ENCODE data around the gene TBC1D2.
A peak's percentile ranks its signal among the peaks of the same experiment; 100 is the strongest.

Gene TBC1D2

DNA sequence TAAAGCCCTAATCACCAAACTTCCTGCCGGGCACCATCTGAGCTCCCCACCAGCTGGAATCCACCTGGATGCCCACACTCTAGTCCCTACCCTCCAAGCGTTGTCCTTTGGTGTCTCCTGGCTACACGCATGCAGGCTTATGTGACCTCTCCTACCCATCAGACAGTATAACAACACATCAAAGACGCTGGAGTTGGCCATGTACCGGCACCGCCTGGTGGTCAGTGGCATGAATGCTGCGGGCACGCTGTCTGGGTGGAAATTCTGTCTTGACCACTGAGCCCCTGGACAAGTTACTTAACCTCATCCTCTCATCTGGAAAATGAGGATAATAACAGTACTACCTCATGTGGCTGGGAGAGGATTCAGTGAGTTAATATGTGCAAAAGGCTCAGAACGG, 39.6 kb downstream of the TBC1D2 start:
- DNase-seq (ENCODE audit: low spot score): peak; percentile 16

DNA sequence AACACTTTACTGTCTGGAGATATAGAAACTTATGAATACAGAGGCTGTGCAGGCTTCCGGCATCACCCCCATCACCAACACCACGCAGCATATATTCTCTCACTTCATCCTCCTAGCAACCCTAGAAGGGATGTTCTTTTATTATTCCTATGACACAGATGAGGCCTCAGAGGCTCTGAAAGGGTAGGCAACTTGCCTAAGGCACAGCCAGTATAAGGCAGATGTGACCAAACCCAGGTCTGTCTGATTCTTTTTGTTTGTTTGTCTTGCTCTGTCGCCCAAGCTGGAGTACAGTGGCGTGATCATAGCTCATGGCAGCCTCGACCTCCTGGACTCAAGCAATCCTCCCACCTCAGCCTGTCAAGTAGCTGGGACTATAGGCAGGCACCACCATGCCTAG, 40.2 kb downstream of the TBC1D2 start:
- no peak for DNase-seq (ENCODE audit: low spot score)

- DNase-seq (ENCODE audit: low spot score): no peak
Measured at GRCh38 chr9:98214811-98215210, 40.6 kb downstream of the TBC1D2 start.

GRCh38 chr9:98211260-98211659, 44.2 kb downstream of the TBC1D2 start:
- DNase-seq (ENCODE audit: low spot score): no peak

GRCh38 chr9:98210435-98210834, 45.0 kb downstream of the TBC1D2 start:
- DNase-seq (ENCODE audit: low spot score): no peak

- DNase-seq (ENCODE audit: low spot score): no peak
Measured at GRCh38 chr9:98209530-98209929, 45.9 kb downstream of the TBC1D2 start.

DNA sequence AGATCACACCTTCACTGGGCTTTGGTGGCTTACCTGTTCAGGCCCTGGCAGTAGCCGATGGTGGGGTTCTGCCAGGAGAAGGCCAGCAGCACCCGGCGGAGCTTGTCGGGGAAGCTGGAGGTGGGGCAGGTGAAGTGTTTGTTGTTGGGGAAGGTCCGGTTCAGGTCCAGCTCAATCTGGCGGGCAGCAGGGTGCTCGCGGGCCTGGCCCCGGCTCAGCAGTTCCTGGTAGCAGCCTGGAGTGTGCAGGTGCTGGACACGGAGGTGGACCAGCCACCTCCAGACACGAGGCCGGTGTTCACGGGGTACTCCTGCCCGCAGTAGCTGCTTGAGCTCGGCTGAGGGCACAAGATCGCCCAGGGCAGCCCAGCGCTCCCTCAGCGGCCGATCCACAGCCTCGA, 46.8 kb downstream of the TBC1D2 start:
- no peak for DNase-seq (ENCODE audit: low spot score)

GRCh38 chr9:98207606-98208005, 47.8 kb downstream of the TBC1D2 start:
- DNase-seq (ENCODE audit: low spot score): no peak

GRCh38 chr9:98206754-98207153, 48.7 kb downstream of the TBC1D2 start:
- no peak for DNase-seq (ENCODE audit: low spot score)

- DNase-seq (ENCODE audit: low spot score): no peak
Measured at GRCh38 chr9:98204692-98205091, 50.8 kb downstream of the TBC1D2 start.

GRCh38 chr9:98203153-98203552, 52.3 kb downstream of the TBC1D2 start:
- DNase-seq (ENCODE audit: low spot score): no peak

DNA sequence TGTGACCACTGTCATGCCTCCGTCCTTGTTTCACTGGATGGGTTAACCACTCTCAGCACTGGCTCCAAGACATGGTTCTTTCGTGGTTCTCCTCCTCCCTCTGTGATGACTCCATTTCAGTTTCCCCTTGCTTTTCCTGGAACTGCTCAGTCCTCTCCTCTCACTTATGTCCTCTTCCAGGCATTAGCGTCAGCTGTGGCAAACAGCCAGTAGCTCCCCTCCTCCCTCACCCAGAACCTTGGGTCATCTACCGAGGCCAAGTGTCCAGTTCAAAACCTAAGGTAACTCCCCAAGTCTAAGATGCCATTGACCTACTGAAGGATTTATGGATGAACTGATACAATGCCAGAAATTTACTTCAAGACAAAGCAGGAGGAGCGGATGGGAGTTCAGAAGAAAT, 53.2 kb downstream of the TBC1D2 start:
- DNase-seq (ENCODE audit: low spot score): no peak

GRCh38 chr9:98201749-98202148, 53.7 kb downstream of the TBC1D2 start:
- DNase-seq (ENCODE audit: low spot score): no peak

DNA sequence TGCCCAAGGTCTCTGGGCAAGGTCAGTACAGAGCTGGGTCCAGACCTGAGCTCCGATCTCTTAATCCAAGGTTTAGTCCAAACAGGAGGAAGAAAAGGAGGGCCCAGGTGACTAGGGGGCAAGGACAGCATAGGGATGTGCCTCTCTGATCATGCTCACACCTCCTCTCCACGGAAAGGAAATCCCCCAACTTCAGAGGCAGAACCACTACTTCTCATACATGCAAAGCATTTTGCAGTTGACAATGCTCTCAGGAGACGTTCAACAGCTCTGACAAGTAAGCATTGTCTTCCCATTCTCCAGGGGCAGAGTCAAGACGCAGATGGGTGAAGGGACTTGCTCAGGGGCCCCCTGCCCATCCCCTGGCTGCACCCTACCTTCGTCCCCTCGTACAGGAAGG, 54.3 kb downstream of the TBC1D2 start:
- no peak for DNase-seq (ENCODE audit: low spot score)

DNA sequence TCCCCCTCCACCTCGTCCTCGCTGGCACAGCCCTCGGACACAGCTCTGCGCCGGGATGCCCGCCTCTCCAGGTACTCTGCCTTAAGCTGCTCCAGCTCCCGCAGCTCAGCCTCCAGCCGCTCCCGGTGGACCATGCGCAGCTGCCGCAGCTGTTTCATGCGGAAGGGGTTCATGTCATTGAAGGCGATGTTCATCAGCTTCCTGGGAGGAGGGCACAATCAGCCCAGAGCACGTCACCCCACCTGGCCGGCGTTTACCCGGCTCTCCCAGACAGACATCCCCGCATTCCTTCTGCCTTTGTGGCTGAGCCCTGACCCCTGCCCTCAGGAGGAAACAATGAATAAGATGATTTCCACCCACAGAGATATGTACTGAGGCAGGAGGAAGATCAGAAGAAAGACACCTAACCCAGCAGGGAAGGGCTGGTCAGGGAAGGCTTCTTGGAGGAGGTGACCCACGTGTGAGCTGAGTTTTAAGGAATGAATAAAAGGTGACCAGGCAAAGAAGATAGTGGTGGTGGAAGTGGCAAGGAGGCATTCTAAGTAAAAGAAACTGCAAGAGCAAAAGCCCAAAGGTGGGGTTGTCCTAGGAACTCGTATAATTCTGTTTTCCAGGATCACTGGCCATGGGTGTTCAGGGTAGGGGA, 55.9 kb downstream of the TBC1D2 start:
- DNase-seq (ENCODE audit: low spot score): no peak

DNA sequence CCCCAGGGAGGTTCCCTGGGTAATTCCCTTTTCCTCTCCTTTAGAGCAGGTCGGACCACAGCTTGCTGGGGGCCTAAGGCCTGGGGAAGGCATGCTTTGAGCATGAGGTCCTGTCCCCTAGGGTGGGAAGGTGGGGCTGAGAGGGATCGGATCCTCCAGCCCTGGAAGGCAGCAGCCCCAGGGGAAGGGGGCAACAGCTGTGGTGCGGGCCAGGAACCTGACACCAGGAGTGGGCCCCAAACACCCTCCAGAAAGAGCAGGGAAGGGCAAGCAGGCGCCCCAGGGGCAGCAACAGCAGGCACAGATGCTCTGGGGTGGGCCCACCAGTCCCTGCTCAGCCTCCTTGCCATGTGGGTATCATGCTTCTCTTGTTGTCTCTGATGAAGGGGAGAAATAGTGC, 59.8 kb downstream of the TBC1D2 start:
- no peak for DNase-seq (ENCODE audit: low spot score)

GRCh38 chr9:98193336-98193944, 62.0 kb downstream of the TBC1D2 start:
- DNase-seq (ENCODE audit: low spot score): no peak

DNA sequence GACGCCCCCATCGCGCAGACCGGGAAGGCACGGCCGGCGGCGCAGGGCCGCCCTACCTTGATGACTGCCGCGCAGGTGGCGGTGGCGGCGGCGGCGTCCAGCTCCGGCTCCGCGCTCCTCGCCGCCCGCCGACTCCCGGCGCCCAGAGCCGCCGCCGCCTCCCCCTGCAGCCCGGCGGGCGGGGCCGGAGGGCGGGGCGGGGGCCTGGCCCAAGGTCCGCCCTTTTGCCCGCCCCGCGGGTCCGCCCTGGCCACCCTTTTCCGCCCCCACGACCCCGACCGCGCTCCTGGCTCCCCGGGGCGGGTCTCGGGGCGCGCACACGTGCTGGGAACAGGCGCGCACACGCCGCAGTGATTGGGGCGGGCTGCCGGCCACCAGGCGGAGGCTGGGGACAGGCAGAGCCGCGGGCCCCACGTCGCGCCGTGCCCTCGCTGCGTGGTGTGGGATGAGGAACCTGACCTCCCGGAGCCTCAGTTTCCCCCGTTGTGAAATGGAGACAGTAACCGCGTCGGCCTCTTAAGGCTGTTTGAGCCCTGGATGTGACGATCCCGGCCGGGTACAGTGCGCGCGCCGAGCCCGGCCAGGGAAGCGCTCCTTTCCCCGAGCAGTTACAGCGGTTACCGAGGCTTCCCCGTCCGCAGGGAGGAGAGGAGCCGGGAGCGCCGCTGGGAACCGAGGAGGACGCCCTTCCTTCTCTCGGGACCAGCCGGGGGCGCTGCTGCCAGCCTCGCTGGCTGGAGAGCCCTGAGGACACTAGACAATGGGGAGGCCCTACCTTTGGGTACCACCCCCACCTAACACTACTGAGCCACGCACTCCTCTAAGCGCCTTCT, 62.7 kb downstream of the TBC1D2 start, which contains the start of gene CORO2A:
CORO2A (minus strand) TSS at position 135 of the 833 bp plus-strand sequence. CDS start 34,977 bp downstream, outside the sequence.
- peak; percentile 19 for DNase-seq (ENCODE audit: low spot score)

DNA sequence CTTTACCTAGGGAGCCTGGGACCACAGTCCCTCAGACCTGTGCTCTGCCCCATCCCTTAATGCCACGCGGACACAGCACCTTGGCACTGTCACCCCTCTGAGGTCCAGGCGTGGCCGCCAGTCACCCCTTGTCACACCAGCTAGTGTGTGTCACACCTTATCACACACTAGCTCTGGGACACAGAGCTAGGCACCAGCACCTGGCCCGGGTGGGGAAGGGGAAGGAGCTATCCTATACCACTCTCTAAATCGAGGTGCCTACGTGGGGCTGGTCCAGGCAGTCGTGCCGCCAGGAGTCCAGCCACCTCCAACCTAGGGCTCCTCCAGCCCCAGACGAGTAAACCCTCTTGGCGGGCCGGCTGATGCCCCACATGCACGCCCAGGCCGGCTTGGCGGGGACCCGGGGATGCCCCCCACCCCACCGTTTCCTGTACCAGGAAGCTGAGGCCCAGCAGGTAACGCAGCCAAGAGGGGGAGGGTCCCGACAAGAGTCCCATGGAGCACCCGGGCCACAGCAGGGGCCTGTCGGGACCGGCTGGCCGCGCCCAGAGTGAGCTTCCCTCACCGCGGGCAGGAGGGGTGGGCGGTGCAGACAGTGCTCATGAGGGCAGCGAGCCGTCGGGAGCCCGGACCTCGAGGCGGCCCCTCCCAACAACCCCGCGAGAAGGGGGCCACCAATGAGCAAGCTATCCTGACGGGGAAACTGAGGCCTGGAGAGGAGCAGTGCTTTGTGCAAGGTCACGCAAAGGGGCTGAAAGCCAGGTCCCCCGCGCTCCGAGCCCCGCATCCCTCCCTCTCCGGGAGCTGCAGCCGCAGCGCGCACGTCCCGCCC, 63.6 kb downstream of the TBC1D2 start:
- DNase-seq (ENCODE audit: low spot score): no peak

DNA sequence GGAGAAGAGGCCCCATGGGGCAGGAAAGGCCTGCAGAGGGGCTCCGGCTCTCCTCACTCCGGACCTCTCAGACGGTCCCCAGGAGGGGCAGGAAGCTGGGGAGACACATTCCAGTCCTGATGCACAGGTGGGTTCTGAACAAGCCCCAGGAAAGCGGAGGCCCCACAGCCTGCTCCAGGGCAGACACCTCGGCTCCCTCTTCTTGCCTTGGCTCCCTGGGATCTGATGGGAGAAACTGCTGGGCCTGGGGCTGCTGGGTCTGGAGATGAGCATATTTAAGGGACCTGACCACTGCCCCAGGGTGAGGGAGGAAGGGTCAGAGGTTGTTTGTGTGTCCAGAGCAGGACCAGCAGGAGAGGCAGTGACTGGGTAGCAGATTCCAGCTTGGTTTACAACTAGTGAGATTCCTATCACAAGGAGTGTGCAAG, 64.3 kb downstream of the TBC1D2 start:
- no peak for DNase-seq (ENCODE audit: low spot score)

DNA sequence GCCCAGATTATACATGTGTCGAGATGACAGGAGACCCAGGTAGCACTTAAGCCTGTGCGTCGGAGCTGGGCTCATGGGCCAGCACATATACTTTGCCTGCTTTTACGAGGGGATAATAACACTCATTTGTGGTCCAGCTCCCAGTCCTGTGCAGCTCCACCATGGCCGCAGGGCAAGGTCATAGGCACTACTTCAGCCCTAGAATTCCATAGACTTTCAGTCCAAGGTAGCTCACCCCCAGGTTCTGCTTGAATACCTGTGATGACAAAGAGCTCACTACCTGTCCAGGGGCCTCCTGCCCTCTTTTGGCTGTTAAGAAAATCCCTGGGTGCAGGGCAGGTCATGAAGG, 64.7 kb downstream of the TBC1D2 start:
- DNase-seq (ENCODE audit: low spot score): no peak

- DNase-seq (ENCODE audit: low spot score): no peak
Measured at GRCh38 chr9:98189412-98189811, 66.0 kb downstream of the TBC1D2 start.
